Measurements from ENCODE around the gene DHRS4L2.
"Not testable (repeated sequence)": the region's sequence is repeated elsewhere in the genome, so short reads cannot be mapped to it uniquely, and the experiment has no call there.

GRCh38 chr14:23949069-23949468 lies 39.7 kb upstream of the DHRS4L2 start:
- not testable (repeated sequence) for TF ChIP-seq CTCF (optimal IDR thresholded peaks at IDR 0.05 in 1 of 3, IDR thresholded peaks at IDR 0.05 in 1 of 3, conservative IDR thresholded peaks at IDR 0.05 in 1 of 3; ENCODE audit: extremely low read depth in 1 of 3, insufficient read depth in 2 of 3, low read length in 3 of 3); EZH2 (IDR thresholded peaks at IDR 0.05; ENCODE audit: low read length)

Data from keratinocyte (primary cell).